DND-41 (cell line): ENCODE data around the gene SPAM1.

ENCODE experiments used
- ATAC-seq: fragments of 200-7000 bp; cut with Tn5 transposase; 3 replicates; pipeline ENCODE4 v1.9.1; 2021; ENCODE audit warnings: low read depth; ENCODE audit not compliant: insufficient read depth
- DNase-seq: peaks from one replicate; pipeline ENCODE4 v3.0.0-alpha.2; 2020
- H2AFZ ChIP-seq: 2 replicates; pipeline ENCODE4 v1.6.0; 2012; ENCODE audit warnings: low read depth, low read length
- H3K27ac ChIP-seq: 2 replicates; pipeline ENCODE4 v1.5.1; 2012; ENCODE audit warnings: low read length, inconsistent platforms
- H3K27me3 ChIP-seq: fragments of 200-600 bp; sonication (generic); 2 replicates; pipeline ENCODE4 v1.6.0; 2012; ENCODE audit warnings: low read length, mild to moderate bottlenecking, inconsistent platforms; ENCODE audit not compliant: insufficient read depth, poor library complexity
- H3K36me3 ChIP-seq: 2 replicates; pipeline ENCODE4 v1.5.1; 2012; ENCODE audit warnings: low read length, inconsistent platforms; ENCODE audit not compliant: insufficient read depth
- H3K4me1 ChIP-seq: 2 replicates; pipeline ENCODE4 v1.5.1; 2012; ENCODE audit warnings: mild to moderate bottlenecking, low read length; ENCODE audit not compliant: insufficient read depth
- H3K4me2 ChIP-seq: 2 replicates; pipeline ENCODE4 v1.6.0; 2012; ENCODE audit warnings: mild to moderate bottlenecking, moderate library complexity, low read length, inconsistent platforms; ENCODE audit not compliant: insufficient read depth
- H3K4me3 ChIP-seq, 2 experiments: fragments of 200-600 bp in 1 of 2; shearing (Covaris generic) in 1 of 2; 2 replicates each; pipeline ENCODE4 v1.5.1; 2012 to 2016; ENCODE audit warnings: inconsistent platforms in 2 of 2, low read length in 2 of 2, mild to moderate bottlenecking in 2 of 2, low read depth in 1 of 2, moderate library complexity in 1 of 2
- H3K79me2 ChIP-seq: 2 replicates; pipeline ENCODE4 v1.6.0; 2012; ENCODE audit warnings: low read length, inconsistent platforms; ENCODE audit not compliant: insufficient read depth
- H3K9ac ChIP-seq: 2 replicates; pipeline ENCODE4 v1.6.0; 2012; ENCODE audit warnings: low read depth, mild to moderate bottlenecking, inconsistent platforms, low read length, moderate library complexity
- H3K9me3 ChIP-seq: 2 replicates; pipeline ENCODE4 v1.5.1; 2012; ENCODE audit warnings: low read length, moderate library complexity, mild to moderate bottlenecking, inconsistent platforms; ENCODE audit not compliant: insufficient read depth, severe bottlenecking
- H4K20me1 ChIP-seq: 2 replicates; pipeline ENCODE4 v1.6.0; 2012; ENCODE audit warnings: low read length; ENCODE audit not compliant: insufficient read depth
- EZH2 ChIP-seq: IDR thresholded peaks from 3 replicates; pipeline ENCODE4 v1.6.1; 2012; ENCODE audit warnings: borderline replicate concordance, low read depth, mild to moderate bottlenecking, moderate library complexity, low read length, inconsistent platforms; ENCODE audit not compliant: severe bottlenecking
- TF ChIP-seq, protein P1 (sequence below): IDR thresholded peaks from 2 replicates; pipeline ENCODE4 v1.5.1; 2012; ENCODE audit warnings: borderline replicate concordance, low read length, moderate library complexity, mild to moderate bottlenecking; ENCODE audit not compliant: poor library complexity, severe bottlenecking; ENCODE audit errors: extremely low read depth

The SPAM1 gene

DNA sequence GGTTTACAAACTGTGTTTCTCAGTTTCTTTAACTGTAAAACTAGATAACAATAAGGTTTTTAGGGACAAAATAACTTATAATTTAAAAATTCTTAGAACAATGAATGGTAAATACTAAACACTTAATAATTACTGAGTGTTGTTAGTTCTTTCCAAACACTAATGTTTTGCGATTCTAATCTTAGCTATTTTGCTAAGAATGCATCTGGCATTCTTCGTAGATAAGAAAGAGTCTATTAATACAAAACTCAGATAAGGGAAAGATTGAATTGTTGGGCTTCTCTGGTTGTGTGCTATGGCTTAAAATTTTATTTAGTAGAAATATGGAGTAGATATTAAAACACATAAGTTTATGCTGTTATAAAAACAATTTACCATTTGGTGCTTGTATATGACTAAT is 62.4 kb downstream of the SPAM1 start:
- H3K9me3 ChIP-seq, result no peaks in the 10 kb centered on the region
- H4K20me1 ChIP-seq, result no peaks in the 10 kb centered on the region
- H3K9ac ChIP-seq, result no peak overlapping the region
- no peaks in the 10 kb centered on the region for H3K4me1 ChIP-seq
- no peak overlapping the region for H2AFZ ChIP-seq
- H3K79me2 ChIP-seq, result no peaks in the 10 kb centered on the region
- H3K4me2 ChIP-seq, result no peak overlapping the region
- TF ChIP-seq, protein P1, sequence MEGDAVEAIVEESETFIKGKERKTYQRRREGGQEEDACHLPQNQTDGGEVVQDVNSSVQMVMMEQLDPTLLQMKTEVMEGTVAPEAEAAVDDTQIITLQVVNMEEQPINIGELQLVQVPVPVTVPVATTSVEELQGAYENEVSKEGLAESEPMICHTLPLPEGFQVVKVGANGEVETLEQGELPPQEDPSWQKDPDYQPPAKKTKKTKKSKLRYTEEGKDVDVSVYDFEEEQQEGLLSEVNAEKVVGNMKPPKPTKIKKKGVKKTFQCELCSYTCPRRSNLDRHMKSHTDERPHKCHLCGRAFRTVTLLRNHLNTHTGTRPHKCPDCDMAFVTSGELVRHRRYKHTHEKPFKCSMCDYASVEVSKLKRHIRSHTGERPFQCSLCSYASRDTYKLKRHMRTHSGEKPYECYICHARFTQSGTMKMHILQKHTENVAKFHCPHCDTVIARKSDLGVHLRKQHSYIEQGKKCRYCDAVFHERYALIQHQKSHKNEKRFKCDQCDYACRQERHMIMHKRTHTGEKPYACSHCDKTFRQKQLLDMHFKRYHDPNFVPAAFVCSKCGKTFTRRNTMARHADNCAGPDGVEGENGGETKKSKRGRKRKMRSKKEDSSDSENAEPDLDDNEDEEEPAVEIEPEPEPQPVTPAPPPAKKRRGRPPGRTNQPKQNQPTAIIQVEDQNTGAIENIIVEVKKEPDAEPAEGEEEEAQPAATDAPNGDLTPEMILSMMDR, result no peak
- no peak for TF ChIP-seq EZH2
- ATAC-seq, result no peak
- H3K27ac ChIP-seq, result no peak overlapping the region
- no peaks in the 10 kb centered on the region for H3K36me3 ChIP-seq
- no peaks in the 10 kb centered on the region for H3K27me3 ChIP-seq
- H3K4me3 ChIP-seq, result no peak overlapping the region
- DNase-seq, result no peak

DNA sequence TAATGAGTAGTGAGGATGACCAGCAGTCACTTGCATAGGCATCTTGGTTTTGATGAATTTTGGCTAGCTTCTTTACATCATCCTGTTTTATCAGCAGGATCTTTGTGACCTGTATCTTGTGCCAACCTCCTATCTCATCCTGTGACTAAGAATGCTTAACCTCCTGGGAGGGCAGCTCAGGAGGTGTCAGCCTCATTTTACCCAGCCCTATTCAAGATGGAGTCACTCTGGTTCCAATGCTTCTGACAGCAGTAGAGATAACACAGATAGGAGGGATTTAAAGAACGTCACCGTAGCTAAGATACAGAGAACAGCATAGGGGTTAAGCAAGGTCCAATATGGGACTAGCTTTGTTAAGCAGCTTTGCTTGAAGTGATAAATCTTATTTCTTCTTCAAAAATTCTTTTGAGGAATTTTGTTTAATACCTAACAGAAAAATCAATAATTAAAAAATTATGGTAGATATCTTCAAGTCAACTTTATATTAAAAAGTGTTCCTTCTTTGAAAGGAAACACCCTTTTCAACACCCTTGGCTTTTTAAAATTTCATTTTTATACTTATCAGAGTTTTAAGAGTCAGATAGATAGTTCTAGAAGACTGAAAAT is 68.0 kb downstream of the SPAM1 start:
- H3K9ac ChIP-seq, result no peak overlapping the region
- ATAC-seq, result no peak
- no peaks in the 10 kb centered on the region for H3K27me3 ChIP-seq

DNA sequence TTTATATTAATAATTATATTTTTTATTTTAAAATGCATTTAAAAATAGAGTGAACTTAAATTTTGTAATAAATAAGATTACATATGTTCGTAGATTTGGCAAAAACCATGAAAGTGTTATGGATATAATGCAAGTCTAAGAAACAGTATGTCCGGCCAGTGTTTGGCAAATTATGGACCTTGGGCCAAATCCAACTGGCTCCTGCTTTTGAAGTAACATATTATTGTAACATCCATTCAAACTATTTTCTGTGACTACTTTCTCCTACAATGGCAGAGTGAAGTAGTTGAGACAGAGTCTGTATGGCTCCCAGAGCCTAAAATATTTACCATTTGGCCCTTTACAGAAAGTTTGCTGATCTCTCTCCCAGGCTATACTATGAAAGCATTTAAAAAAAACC is 69.0 kb downstream of the SPAM1 start:
- H3K27ac ChIP-seq, result no peak overlapping the region
- DNase-seq (no peak), ATAC-seq (no peak)
- H3K9me3 ChIP-seq, result no peaks in the 10 kb centered on the region
- no peak overlapping the region for H3K4me2 ChIP-seq
- H3K9ac ChIP-seq, result no peak overlapping the region
- H3K27me3 ChIP-seq, result no peaks in the 10 kb centered on the region
- no peaks in the 10 kb centered on the region for H4K20me1 ChIP-seq
- H3K79me2 ChIP-seq, result no peaks in the 10 kb centered on the region
- no peak for TF ChIP-seq EZH2
- TF ChIP-seq, protein P1, result no peak
- no peak overlapping the region for H3K4me3 ChIP-seq
- H3K36me3 ChIP-seq, result no peaks in the 10 kb centered on the region
- H2AFZ ChIP-seq, result no peak overlapping the region
- H3K4me1 ChIP-seq, result no peaks in the 10 kb centered on the region

More for the DNA sequence above, 68.0 kb downstream of the SPAM1 start:
- H3K79me2 ChIP-seq, result no peaks in the 10 kb centered on the region
- H3K4me3 ChIP-seq, result no peak overlapping the region
- TF ChIP-seq EZH2, result no peak
- TF ChIP-seq, protein P1, result no peak
- no peaks in the 10 kb centered on the region for H3K4me1 ChIP-seq
- no peak overlapping the region for H3K4me2 ChIP-seq
- H3K9me3 ChIP-seq, result no peaks in the 10 kb centered on the region
- DNase-seq, result no peak
- H3K36me3 ChIP-seq, result no peaks in the 10 kb centered on the region
- no peak overlapping the region for H2AFZ ChIP-seq
- no peak overlapping the region for H3K27ac ChIP-seq
- no peaks in the 10 kb centered on the region for H4K20me1 ChIP-seq
